Lung (tissue), 12 donors: ENCODE data around the gene NADK2. TPM values are rescaled to one million over a fixed set of nuclear protein-coding genes. Genes with fewer than 3 reads are reported as not detected.

Experiments used
- ATAC-seq: fragments of 200-7000 bp; cut with Tn5 transposase; one replicate; pipeline ENCODE4 v1.9.1; 2020; ENCODE audit warnings: moderate number of reproducible peaks; ENCODE audit not compliant: insufficient read depth, low FRiP score
- DNase-seq, 3 donors: peaks; one replicate each; pipeline ENCODE4 v3.0.0-alpha.2; 2013 to 2017
- H3K27ac ChIP-seq, 2 donors: one replicate each; pipeline ENCODE4 v1.5.1; 2013; ENCODE audit warnings: mild to moderate bottlenecking in 2 of 2, moderate library complexity in 2 of 2, control low read depth in 1 of 2, inconsistent platforms in 1 of 2, low read depth in 1 of 2, low read length in 1 of 2
- H3K27me3 ChIP-seq, 3 donors: one replicate each; pipeline ENCODE4 v1.5.1; 2013; ENCODE audit warnings: low read length in 2 of 3; ENCODE audit not compliant: control insufficient read depth in 3 of 3, insufficient read depth in 3 of 3
- H3K36me3 ChIP-seq, 4 donors: one replicate each; pipeline ENCODE4 v1.5.1; 2013; ENCODE audit warnings: low read length in 4 of 4, mild to moderate bottlenecking in 1 of 4, moderate library complexity in 1 of 4; ENCODE audit not compliant: control insufficient read depth in 4 of 4, insufficient read depth in 4 of 4
- H3K4me1 ChIP-seq, 5 donors: one replicate each; pipeline ENCODE4 v1.5.1; 2013; ENCODE audit warnings: low read length in 5 of 5, mild to moderate bottlenecking in 2 of 5, moderate library complexity in 1 of 5; ENCODE audit not compliant: control insufficient read depth in 5 of 5, insufficient read depth in 5 of 5
- H3K4me3 ChIP-seq: one replicate; pipeline ENCODE4 v1.5.1; 2013; ENCODE audit warnings: mild to moderate bottlenecking, control low read depth, moderate library complexity
- H3K9ac ChIP-seq, 2 donors: one replicate each; pipeline ENCODE4 v1.5.1; 2013; ENCODE audit warnings: low read length in 2 of 2, control low read depth in 1 of 2; ENCODE audit not compliant: insufficient read depth in 1 of 2
- H3K9me3 ChIP-seq, 4 donors: one replicate each; pipeline ENCODE4 v1.5.1; 2013; ENCODE audit warnings: low read length in 3 of 4, mild to moderate bottlenecking in 1 of 4, moderate library complexity in 1 of 4; ENCODE audit not compliant: control insufficient read depth in 4 of 4, insufficient read depth in 3 of 4
- WGBS, 2 donors: extraction: QIAGEN DNeasy Blood & Tissue Kit; methylation state at CpG; one replicate each; pipeline ENCODE4 v1.1.7; 2013; 5-methylcytosine and 5-hydroxymethylcytosine counted together
- polyA plus RNA-seq, 2 donors: library from polyadenylated mRNA; stranded (reverse); fragments of 200-250 nt; gene quantifications; one replicate each; pipeline ENCODE4 v1.2.1, GENCODE V29; 2013
- total RNA-seq, 2 donors: library from RNA; depleted of rRNA in 1 of 2; stranded (reverse); fragments of >200 nt in 1 of 2; gene quantifications; one replicate each; pipeline ENCODE4 v1.2.1, GENCODE V29; 2014 to 2021
- TF ChIP-seq, protein P1 (sequence below): IDR thresholded peaks from 2 replicates; pipeline ENCODE4 v1.5.1; 2012; ENCODE audit warnings: mild to moderate bottlenecking; ENCODE audit errors: control extremely low read depth, extremely low read depth
- donor health status: control.
- donor health status: control.
- donor health status: Bipolar disorder and iron deficiency.
- donor health status: healthy.
- donor health status: DM: yes; HTN: yes; CAD: no.

NADK2 gene
- total and polyA plus RNA-seq, 4 donors, result 8.4 to 37.9 (median 16.2) TPM

DNA sequence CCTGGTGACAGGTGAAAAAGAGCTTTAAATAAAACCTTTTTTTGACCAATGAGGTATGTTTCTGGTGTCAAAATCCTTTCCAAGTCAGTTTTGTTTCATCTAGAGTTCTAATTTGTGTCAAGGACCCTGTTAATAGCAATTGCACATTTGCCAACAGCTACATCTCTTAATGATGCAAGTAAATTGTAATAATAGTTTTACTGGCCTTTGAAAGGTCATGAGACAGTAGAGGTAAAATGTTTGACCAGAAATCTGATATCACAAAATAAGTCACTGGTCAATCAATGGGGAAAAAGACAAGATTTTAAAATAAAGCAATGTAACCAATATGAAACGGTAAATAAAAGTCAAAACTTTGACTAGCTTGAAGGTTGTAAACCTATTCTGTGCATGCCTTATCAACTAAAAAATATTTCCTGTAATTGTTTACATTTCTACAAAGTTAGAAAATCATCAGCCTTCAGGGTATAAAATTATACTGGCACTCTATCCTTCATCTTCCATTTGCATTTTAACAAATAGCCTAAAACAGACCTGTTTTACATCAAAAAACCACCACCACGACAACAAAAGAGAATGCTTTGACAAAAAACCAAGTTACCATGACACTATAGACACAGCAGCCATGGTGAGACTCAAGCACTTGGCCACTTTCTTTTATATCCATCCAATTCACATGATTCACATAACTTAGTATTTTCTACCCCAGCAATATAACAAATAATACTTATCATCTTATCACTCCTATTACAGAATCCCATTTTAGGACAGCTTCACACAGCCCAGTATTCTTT is 3.0 kb downstream of the NADK2 start:
- TF ChIP-seq, protein P1, sequence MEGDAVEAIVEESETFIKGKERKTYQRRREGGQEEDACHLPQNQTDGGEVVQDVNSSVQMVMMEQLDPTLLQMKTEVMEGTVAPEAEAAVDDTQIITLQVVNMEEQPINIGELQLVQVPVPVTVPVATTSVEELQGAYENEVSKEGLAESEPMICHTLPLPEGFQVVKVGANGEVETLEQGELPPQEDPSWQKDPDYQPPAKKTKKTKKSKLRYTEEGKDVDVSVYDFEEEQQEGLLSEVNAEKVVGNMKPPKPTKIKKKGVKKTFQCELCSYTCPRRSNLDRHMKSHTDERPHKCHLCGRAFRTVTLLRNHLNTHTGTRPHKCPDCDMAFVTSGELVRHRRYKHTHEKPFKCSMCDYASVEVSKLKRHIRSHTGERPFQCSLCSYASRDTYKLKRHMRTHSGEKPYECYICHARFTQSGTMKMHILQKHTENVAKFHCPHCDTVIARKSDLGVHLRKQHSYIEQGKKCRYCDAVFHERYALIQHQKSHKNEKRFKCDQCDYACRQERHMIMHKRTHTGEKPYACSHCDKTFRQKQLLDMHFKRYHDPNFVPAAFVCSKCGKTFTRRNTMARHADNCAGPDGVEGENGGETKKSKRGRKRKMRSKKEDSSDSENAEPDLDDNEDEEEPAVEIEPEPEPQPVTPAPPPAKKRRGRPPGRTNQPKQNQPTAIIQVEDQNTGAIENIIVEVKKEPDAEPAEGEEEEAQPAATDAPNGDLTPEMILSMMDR, result no peak
- Histone ChIP-seq H3K4me3 (no peak overlapping the region), H3K4me1 (peaks cover 2 to 32% (median 21%) of the 10 kb centered on the region in 5 donors), H3K9me3 (no peaks in the 10 kb centered on the region), H3K27ac (no peak overlapping the region), H3K36me3 (no peaks in the 10 kb centered on the region), H3K9ac (peak overlapping the region in 1 of 2 donors; percentile 36), H3K27me3 (no peaks in the 10 kb centered on the region)
- no peak for ATAC-seq
- DNase-seq, result peak in 1 of 3 donors; percentile 6
- 59 to 78% methylated on average over 2 of the region's 2 CpGs for WGBS, 2 donors

GRCh38 chr5:36237751-36238150 is 4.0 kb downstream of the NADK2 start:
- TF ChIP-seq, protein P1, result no peak
- no peak for DNase-seq
- peaks cover 2 to 30% (median 23%) of the 10 kb centered on the region in 5 donors for H3K4me1 ChIP-seq
- no peaks in the 10 kb centered on the region for H3K27me3 ChIP-seq
- H3K4me3 ChIP-seq, result no peak overlapping the region
- no peaks in the 10 kb centered on the region for H3K9me3 ChIP-seq
- H3K36me3 ChIP-seq, result no peaks in the 10 kb centered on the region
- no peak overlapping the region for H3K27ac ChIP-seq
- ATAC-seq, result no peak
- WGBS, 2 donors, result 96 to 100% methylated on average over 2 of the region's 2 CpGs
- H3K9ac ChIP-seq, result no peak overlapping the region

GRCh38 chr5:36236801-36237200 is 4.9 kb downstream of the NADK2 start:
- Histone ChIP-seq H3K9ac (no peak overlapping the region), H3K27ac (no peak overlapping the region), H3K27me3 (no peaks in the 10 kb centered on the region), H3K4me1 (peaks cover 0 to 28% (median 20%) of the 10 kb centered on the region in 5 donors), H3K9me3 (no peaks in the 10 kb centered on the region), H3K4me3 (no peak overlapping the region), H3K36me3 (no peaks in the 10 kb centered on the region)
- ATAC-seq, result no peak
- no peak for DNase-seq
- TF ChIP-seq, protein P1, result no peak
